ENCODE results near the gene CAPN7. TPM values are rescaled to one million over a fixed set of nuclear protein-coding genes. Genes with fewer than 3 reads are reported as not detected.

The CAPN7 gene
- total RNA-seq, 1 experiment from 2014 or later, result 10.6 TPM

DNA sequence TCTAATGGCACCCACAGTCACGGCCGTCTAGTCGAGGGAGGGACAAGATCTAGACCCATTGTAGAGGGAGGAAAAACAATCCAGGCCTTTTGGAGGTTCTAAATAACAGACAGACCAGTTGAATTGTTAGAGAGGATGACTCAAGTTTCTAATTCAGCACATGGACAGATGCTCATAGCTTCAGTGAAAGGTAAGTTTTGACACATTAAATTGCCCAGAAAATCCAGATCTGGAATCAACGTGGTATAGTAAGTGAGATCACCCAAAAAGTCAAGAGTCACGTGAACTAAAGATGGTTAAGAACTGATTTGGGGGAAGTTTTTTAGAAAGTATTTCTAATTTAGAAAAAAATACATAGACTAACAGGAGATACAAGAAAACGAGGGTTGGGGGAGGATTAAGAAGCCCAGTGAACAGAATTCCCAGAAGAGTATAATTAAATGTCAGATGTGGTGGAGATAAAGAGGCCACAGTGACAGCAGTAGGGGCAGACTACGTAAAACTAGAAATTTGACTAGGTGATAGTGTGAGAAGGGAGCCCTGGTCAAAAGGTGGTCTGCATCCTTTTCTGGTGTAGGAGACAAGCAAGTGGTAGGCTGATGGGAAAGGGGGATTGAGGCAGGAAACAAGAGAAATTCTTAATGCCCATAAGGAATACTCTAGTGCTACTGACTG, 47.1 kb downstream of the CAPN7 start:
- Histone ChIP-seq H3K27me3 (ENCODE audit: control insufficient read depth, insufficient read depth, low read length) (no peaks in the 10 kb centered on the region), H3K4me3 (ENCODE audit: insufficient read depth, low read depth, low read length) (no peak overlapping the region), H3K36me3 (replicated peaks; ENCODE audit: control insufficient read depth, insufficient read depth, low read length) (peaks cover 10% of the 10 kb centered on the region)
- no peak for DNase-seq

DNA sequence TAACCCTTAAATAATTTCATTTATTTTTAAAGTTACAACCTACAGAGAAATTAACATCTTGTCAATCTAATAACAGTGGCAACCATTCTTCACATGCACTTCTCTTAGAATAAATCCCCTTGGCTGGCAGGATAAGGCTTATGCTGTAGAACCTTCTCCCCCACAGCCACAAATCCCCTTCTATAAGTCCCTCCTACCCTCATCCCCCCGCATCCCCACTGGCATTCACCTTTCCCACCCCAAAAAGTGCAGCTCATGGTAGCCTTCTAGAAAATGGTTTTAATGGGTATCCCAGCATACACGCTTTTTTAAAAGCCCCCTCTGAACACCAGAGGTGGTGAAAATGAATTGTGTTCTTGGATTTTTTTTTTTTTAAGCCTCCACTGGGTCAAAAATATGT, 49.2 kb downstream of the CAPN7 start:
- DNase-seq, result no peak
- no peak overlapping the region for H3K4me3 ChIP-seq (ENCODE audit: insufficient read depth, low read depth, low read length)
- H3K27me3 ChIP-seq (ENCODE audit: control insufficient read depth, insufficient read depth, low read length), result no peaks in the 10 kb centered on the region
- peaks cover 9% of the 10 kb centered on the region for H3K36me3 ChIP-seq (replicated peaks; ENCODE audit: control insufficient read depth, insufficient read depth, low read length)

DNA sequence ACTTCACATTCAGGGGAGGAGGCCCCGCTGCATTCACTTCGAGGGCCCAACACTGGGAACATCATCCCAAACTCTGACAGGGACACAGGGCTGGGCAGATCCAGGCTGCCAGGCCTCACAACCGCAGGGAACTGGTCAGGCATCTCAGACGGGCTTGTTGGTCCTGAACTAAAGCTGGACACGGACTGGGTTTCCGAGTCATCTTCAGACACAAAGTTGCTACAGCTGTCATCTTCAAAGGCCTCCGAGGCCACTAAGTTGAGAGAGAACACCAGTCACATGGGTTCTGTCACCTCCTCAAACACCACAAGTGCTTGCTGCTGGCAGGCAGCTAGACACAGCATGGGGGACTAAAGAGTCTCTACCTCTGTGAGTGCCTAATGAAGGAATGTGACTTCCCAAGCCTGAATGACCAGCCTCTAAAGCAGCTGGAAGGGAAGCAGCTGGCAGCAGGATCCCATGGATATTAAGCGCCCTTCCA, 50.9 kb downstream of the CAPN7 start:
- no peak for DNase-seq
- Histone ChIP-seq H3K4me3 (ENCODE audit: insufficient read depth, low read depth, low read length) (no peak overlapping the region), H3K27me3 (ENCODE audit: control insufficient read depth, insufficient read depth, low read length) (no peaks in the 10 kb centered on the region), H3K36me3 (replicated peaks; ENCODE audit: control insufficient read depth, insufficient read depth, low read length) (peaks cover 9% of the 10 kb centered on the region)

DNA sequence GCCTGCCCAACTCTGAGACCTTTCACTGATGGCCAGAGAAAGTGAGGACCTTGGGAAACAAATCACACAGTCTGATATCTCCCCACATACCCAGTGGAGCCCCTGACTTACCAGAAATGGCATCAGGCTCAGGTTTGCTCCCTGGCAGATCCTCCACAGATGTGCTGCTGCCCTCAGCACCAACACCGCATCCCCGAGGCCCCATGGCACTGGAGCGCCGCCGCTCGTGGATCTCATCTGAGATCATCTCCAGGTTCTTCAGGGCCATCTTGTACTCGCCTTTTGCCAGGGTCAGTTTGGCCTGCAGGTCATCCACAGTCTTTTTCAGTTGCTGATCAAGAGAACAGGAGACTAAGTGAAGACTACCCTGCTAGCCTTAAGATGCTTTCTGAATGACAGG, 52.7 kb downstream of the CAPN7 start:
- no peaks in the 10 kb centered on the region for H3K27me3 ChIP-seq (ENCODE audit: control insufficient read depth, insufficient read depth, low read length)
- no peak overlapping the region for H3K4me3 ChIP-seq (ENCODE audit: insufficient read depth, low read depth, low read length)
- peaks cover 9% of the 10 kb centered on the region for H3K36me3 ChIP-seq (replicated peaks; ENCODE audit: control insufficient read depth, insufficient read depth, low read length)
- DNase-seq, result no peak

DNA sequence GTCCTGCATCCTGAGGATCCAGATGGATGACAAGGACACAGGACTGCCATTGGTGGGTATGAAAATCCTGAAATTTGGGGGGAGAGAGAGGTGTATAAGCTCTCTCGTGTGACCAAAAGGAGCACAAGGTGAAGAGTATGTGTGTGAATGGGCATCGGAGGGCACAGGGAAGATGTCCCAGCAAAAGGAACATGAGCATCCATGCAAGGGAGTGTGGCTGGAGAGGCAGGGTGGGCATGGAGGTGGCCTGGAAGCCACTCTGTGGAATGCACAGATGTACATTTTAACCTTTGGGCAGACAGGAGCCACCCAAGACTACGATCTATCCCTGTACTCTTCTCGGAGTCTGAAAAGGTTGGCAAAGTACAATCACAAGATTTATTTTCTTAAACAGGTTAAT, 54.5 kb downstream of the CAPN7 start:
- Histone ChIP-seq H3K4me3 (ENCODE audit: insufficient read depth, low read depth, low read length) (no peak overlapping the region), H3K36me3 (replicated peaks; ENCODE audit: control insufficient read depth, insufficient read depth, low read length) (peaks cover 8% of the 10 kb centered on the region), H3K27me3 (ENCODE audit: control insufficient read depth, insufficient read depth, low read length) (no peaks in the 10 kb centered on the region)
- DNase-seq, result no peak

DNA sequence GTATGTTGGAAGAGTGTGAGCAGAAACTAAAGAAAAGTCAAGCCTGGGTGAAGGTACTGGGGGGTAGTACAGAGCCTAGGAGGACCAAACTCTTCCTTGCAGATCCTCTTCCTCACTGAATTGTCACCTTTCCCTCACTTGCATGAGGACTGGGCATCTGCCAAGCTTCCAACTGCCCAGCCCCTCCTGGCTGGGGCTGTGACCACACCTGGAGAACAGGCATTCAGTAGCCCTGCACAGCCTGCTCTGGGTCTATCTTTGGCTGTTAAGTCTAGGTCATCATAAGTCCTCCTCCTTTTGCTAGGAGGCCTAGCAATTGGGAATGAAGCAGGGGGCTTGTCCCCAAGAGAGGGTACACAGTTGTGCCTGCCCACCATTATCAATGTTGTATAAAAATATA, 55.2 kb downstream of the CAPN7 start:
- Histone ChIP-seq H3K36me3 (replicated peaks; ENCODE audit: control insufficient read depth, insufficient read depth, low read length) (peaks cover 6% of the 10 kb centered on the region), H3K4me3 (ENCODE audit: insufficient read depth, low read depth, low read length) (no peak overlapping the region), H3K27me3 (ENCODE audit: control insufficient read depth, insufficient read depth, low read length) (no peaks in the 10 kb centered on the region)
- no peak for DNase-seq

DNA sequence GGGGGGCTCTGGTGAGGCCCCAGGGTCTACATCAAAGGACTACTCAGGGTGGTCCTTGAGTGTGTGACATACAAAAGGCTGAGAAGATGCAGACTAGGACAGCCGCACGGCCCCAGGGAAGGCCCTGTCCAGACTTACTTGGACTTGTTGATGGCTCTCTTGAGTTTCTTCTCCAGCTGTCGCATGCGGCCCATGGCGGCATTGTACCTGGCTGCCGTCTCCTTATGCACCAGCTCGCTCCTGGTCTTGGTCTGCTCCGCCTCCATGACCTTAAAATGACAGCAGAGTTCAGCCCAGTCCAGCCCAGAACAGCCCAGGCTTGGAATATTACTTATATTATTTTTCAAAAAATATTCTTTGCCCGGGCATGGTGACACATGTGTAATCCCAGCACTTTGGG, 56.0 kb downstream of the CAPN7 start:
- Histone ChIP-seq H3K27me3 (ENCODE audit: control insufficient read depth, insufficient read depth, low read length) (no peaks in the 10 kb centered on the region), H3K36me3 (replicated peaks; ENCODE audit: control insufficient read depth, insufficient read depth, low read length) (peaks cover 4% of the 10 kb centered on the region), H3K4me3 (ENCODE audit: insufficient read depth, low read depth, low read length) (no peak overlapping the region)
- DNase-seq, result no peak

DNA sequence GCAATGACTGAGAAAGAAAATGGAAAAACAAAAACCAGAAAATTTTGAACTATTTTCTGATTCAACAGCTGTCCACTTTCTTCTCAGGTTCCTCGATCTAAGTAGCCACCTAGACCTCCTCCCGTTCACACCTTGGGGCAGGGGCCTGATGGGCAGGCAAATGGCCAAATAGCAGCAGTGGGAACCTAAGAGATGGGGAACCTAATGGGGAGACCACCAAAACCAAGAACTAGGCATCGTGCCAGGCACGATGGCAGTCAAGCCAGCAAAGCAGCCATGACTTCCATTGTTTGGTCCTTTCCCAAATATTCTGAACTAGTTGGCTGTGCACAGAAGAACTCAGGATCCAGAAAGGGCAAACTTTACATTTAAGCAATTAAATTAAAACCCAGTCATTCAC, 57.1 kb downstream of the CAPN7 start:
- H3K27me3 ChIP-seq (ENCODE audit: control insufficient read depth, insufficient read depth, low read length), result no peaks in the 10 kb centered on the region
- DNase-seq, result no peak
- no peaks in the 10 kb centered on the region for H3K36me3 ChIP-seq (replicated peaks; ENCODE audit: control insufficient read depth, insufficient read depth, low read length)
- H3K4me3 ChIP-seq (ENCODE audit: insufficient read depth, low read depth, low read length), result no peak overlapping the region

DNA sequence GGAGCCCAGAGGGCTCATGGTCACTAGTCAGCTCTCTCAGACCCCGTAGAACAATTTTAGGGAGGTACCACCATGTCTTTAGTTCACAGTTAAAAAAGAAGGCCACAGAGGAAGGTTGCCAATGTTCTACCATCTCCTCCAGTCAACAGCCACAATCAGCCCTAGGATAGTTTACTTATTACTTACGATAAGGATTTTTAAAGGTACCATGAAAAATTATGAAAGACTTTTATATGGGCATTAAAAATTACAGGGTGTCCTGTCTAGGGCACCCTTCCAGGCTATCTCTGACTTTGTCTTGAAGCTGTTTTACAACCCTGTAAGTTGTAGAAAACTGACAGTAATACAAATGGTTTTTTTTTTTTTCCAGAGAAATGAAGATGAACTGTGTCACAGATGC, 57.9 kb downstream of the CAPN7 start:
- no peaks in the 10 kb centered on the region for H3K36me3 ChIP-seq (replicated peaks; ENCODE audit: control insufficient read depth, insufficient read depth, low read length)
- no peaks in the 10 kb centered on the region for H3K27me3 ChIP-seq (ENCODE audit: control insufficient read depth, insufficient read depth, low read length)
- no peak for DNase-seq
- no peak overlapping the region for H3K4me3 ChIP-seq (ENCODE audit: insufficient read depth, low read depth, low read length)

DNA sequence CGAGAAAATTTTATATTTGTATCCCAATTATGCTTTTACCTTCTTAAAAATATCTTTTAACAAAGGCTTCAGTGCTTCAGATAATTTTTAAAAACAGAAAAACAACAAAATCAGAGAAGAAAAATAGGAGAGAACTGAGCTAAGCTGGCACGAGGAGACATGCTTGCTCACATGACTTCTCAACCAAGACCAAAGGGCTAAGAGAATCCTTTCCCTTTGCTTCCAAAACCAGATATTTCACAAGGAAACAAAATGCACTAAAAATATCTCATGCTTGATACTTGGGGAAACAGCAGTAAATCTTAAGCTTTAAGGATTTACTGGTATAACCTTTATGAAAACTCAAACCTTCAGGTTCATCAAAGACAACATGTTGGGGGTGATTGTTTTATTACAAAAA, 58.4 kb downstream of the CAPN7 start:
- no peak for DNase-seq
- H3K36me3 ChIP-seq (replicated peaks; ENCODE audit: control insufficient read depth, insufficient read depth, low read length), result no peaks in the 10 kb centered on the region
- no peak overlapping the region for H3K4me3 ChIP-seq (ENCODE audit: insufficient read depth, low read depth, low read length)
- no peaks in the 10 kb centered on the region for H3K27me3 ChIP-seq (ENCODE audit: control insufficient read depth, insufficient read depth, low read length)

DNA sequence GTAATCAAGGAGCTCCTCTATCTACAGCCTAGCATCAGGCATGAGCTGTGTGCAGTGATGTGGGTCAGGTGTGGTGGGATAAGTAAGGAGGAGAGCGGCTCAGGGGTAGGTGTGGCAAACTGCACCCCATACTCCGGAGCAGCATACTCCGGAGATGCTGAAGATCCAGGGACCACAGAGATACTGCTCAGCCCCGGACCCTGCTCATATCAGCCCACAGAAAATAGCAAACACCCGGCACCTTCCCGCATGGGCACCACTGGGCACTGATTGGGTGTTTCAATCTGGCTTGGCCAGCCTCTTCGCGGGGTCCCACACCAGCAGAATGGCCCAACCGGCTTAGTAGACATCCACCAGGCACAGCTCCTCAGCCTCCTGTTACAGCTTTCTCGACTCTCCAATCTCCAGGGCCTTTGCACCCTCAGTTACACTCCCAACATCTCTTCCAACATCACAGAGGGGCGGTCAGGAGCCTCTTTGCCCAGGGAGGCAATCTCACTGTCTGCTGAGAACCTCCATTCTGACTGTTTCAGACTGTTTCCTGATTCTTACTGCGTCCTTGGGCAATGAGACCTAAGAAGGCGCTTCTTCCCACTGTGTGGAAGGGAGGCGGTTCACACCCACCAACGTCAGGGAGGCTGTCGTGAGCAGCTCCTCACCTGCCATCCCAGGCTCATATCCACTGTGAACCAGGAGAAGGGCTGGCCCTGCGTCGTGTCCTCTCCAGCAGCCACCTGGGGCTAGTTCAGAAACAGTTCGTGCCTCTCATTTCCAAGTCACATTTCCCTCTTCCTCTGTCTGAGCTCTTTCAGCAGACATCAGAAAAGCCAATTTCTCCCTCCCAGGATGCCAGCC, 59.8 kb downstream of the CAPN7 start:
- no peak for DNase-seq
- no peaks in the 10 kb centered on the region for H3K36me3 ChIP-seq (replicated peaks; ENCODE audit: control insufficient read depth, insufficient read depth, low read length)
- H3K27me3 ChIP-seq (ENCODE audit: control insufficient read depth, insufficient read depth, low read length), result no peaks in the 10 kb centered on the region
- H3K4me3 ChIP-seq (ENCODE audit: insufficient read depth, low read depth, low read length), result no peak overlapping the region

DNA sequence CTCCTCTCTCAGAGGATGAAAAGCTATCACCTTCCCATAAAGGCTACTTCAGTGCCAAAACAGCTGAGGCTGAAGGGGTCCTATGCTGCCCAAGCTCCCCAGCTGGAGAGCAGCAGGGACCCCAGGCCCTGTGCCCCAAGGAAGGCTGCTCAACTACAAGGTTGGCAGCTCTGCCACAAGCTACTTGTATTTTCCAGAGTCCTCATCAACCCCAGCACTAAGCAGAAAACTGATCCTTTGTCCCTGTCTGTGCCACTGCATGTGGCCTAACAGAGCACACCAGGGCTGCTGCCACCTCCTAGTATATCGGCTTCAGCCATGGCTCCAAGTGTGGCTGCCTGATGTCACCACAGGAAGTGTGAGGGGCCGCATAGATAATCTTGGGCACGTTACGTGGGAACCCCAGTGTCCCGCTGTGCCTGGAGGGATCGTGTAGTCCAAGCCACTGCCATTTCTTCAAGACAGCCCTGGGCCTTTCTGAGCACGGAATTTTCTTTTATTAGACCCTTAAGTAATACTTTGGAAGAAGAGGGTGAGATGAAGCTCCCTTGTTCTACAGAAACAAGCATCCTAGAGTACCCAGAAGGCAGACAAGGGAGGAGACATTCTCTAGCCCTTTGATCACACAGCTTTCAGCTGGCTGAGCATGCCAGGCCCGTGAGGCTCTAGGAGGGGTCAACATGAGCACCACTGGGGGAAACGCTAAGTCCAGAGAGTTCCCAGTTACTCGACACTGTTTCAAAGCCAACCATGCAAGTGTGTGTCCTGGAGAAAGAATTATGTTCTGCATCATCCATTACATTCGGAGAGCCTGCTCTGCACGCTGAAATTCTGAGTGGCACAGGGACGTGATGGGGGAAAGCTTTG, 60.7 kb downstream of the CAPN7 start:
- H3K27me3 ChIP-seq (ENCODE audit: control insufficient read depth, insufficient read depth, low read length), result no peaks in the 10 kb centered on the region
- H3K36me3 ChIP-seq (replicated peaks; ENCODE audit: control insufficient read depth, insufficient read depth, low read length), result no peaks in the 10 kb centered on the region
- H3K4me3 ChIP-seq (ENCODE audit: insufficient read depth, low read depth, low read length), result no peak overlapping the region
- no peak for DNase-seq

DNA sequence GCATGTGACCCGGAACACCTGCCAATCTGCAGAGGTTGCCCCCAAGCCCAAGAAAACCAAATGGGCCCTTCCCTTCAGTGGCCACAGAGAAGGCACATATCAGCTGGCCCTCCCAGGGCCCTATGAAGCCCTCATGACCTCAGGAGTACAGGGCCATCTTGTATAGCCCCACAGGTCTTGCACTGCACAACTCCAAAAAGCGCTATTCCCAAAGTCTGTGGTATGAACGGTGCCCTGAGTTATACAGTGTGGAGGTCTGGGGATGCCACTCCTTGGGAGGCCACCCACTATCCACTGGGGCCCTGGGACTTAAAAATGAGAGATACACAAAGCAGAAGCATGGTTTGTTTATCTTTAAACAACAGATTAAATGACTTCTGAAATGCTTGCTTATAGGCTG, 61.5 kb downstream of the CAPN7 start:
- Histone ChIP-seq H3K4me3 (ENCODE audit: insufficient read depth, low read depth, low read length) (no peak overlapping the region), H3K27me3 (ENCODE audit: control insufficient read depth, insufficient read depth, low read length) (no peaks in the 10 kb centered on the region), H3K36me3 (replicated peaks; ENCODE audit: control insufficient read depth, insufficient read depth, low read length) (no peaks in the 10 kb centered on the region)
- no peak for DNase-seq

DNA sequence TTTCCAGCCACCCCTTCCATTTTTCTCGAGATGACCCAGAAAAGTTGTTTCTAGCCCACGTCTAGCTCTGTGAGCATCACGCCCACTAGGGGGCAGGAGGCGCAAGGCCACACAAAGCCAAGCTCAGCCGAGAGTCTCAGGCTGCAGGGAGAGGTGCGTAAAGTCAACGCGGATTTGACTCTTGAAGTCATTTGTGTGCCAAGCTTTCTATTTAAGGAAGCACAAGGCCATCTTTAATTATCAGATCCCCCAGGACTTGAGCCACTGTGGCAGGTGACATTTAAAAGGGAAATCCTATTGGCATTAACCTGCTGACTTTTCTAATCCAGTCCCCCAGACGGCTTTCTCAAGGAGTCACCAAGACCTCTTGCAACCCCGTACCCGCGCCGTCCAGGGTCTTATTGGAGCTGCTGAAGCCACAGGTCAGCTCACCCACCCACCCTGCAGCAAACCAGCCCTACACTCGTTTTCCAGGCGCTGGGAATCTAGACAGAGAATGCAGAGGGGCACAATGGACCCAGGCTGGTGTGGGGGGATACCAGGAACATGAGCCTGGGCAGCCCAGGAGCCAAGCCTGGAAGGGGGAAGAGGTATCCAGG, 62.1 kb downstream of the CAPN7 start:
- Histone ChIP-seq H3K4me3 (ENCODE audit: insufficient read depth, low read depth, low read length) (no peak overlapping the region), H3K27me3 (ENCODE audit: control insufficient read depth, insufficient read depth, low read length) (no peaks in the 10 kb centered on the region), H3K36me3 (replicated peaks; ENCODE audit: control insufficient read depth, insufficient read depth, low read length) (no peaks in the 10 kb centered on the region)
- DNase-seq, result peak; percentile 87
